WI38 (cell line): Measurements from ENCODE around the gene NCOR1.

Experiments
- H3K4me3 ChIP-seq: 2 replicates; pipeline ENCODE4 v1.5.1; 2011; ENCODE audit warnings: low read depth, mild to moderate bottlenecking, control low read depth, low read length
- TF ChIP-seq, protein P1 (sequence below): IDR thresholded peaks from 2 replicates; pipeline ENCODE4 v1.5.1; 2012; ENCODE audit warnings: low read depth, mild to moderate bottlenecking, control low read depth, low read length

NCOR1 gene

DNA sequence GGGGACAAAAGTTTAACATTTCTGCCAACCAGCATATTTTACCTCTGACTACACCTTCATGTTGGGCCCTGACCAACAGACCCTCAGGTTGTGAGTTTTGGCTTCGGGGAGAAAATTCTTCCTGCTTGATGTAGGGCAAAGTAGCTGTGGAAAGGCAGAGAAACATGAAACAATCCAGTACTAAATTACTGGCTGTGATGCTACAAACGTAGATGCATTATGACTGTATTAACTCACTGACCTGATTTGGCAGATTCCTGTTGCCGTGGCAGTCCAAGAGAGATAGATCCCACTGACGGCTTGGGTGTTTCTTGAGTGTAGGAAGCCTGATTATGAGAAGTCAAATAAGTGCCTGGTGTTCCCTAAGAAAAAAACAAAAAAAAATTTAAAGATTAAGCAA, 135.0 kb downstream of the NCOR1 start:
- TF ChIP-seq, protein P1, sequence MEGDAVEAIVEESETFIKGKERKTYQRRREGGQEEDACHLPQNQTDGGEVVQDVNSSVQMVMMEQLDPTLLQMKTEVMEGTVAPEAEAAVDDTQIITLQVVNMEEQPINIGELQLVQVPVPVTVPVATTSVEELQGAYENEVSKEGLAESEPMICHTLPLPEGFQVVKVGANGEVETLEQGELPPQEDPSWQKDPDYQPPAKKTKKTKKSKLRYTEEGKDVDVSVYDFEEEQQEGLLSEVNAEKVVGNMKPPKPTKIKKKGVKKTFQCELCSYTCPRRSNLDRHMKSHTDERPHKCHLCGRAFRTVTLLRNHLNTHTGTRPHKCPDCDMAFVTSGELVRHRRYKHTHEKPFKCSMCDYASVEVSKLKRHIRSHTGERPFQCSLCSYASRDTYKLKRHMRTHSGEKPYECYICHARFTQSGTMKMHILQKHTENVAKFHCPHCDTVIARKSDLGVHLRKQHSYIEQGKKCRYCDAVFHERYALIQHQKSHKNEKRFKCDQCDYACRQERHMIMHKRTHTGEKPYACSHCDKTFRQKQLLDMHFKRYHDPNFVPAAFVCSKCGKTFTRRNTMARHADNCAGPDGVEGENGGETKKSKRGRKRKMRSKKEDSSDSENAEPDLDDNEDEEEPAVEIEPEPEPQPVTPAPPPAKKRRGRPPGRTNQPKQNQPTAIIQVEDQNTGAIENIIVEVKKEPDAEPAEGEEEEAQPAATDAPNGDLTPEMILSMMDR: no peak

DNA sequence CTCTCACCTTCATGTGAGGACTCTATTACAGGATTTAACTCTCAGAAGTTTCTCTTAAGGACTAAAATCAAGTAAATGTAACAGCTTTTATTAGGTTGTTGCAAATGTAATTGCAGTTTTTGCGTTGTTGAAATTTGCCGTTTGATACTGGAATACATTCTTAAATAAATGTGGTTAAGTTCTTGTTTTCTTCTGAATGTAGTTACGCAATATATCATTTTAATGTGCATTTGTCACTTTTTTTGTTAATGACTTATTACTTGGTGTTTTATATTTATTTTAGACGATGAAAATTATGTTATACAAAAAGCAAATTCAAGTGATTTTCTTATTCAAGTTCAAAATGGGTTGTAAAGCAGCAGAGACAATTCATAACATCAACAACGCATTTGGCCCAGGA, 139.4 kb downstream of the NCOR1 start:
- TF ChIP-seq, protein P1: no peak
- H3K4me3 ChIP-seq: no peak overlapping the region

More for the DNA sequence above, 135.0 kb downstream of the NCOR1 start:
- H3K4me3 ChIP-seq: no peak overlapping the region

DNA sequence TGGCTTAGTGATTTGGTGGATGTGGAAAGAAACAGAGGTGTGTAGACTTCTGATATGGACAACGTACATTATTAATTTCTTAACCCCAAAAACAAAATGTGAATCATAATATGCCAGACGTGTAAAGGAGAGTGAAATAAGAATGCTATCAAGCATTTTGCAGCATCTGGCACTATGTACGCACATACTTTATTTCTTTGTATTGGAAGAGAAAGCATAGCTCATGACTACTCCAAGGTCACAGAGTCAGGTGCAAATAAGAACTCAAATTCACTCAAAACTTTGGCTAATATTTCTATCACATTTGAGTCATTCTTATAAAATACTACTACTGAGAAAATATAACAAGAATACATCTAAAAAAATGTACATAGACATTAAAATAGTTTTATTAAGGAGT, 140.9 kb downstream of the NCOR1 start:
- no peak overlapping the region for H3K4me3 ChIP-seq
- TF ChIP-seq, protein P1: no peak

DNA sequence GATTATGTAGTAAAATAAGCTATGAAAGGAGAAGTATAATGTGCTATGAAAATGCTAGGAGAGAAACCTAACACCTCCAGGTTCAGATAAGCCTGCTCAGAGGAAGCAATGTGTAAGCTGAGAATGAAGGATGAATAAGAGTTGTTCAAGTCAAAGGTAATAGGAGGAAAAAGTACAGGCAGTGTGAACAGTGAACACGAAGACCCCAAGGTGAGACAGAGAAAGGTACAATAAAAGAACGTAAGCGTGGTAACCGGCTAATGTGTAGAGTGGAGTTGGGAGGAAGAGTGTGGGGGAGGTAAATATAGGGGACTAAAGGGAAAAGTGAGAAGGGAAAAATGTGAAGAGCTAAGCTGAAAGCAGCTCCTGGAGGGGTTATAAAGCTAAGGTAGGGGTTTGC, 141.5 kb downstream of the NCOR1 start:
- TF ChIP-seq, protein P1: no peak

DNA sequence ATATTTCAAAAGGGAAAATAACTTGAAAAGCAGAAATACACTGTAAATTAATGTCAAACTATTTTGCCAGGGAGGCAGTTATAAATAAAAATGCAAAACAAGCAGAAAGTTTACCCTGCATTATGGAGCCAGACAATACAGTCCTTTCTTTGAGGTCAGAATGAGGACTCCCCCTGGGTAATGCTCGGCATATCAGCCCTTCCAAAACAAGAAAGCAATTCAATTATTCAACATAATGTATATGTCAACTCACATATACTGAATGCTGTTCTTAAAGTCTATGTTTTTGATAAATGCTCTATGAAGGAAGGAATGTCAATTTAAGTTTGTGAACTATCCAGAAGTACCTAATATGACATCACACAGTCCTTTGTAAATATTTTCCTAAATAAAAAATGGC, 143.3 kb downstream of the NCOR1 start:
- no peak overlapping the region for H3K4me3 ChIP-seq
- TF ChIP-seq, protein P1: no peak

More for the DNA sequence above, 141.5 kb downstream of the NCOR1 start:
- no peak overlapping the region for H3K4me3 ChIP-seq

DNA sequence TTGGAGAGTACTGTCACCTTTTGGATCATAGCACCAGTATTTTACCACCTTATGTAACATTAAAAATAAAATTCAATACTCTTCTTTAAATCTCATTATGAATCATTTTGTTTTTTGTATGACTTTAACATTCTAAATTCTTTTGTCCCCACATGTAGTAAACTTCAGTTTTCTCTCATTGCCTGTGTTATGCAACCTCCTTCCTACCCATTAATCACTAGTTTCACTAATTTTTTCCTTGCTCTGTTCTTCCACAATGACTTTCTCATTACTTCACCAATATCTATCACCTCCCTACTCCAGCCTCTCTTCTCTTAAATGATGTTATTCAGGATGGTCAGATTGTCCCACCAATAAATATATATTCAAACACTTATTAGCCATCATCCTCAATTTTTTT, 147.0 kb downstream of the NCOR1 start:
- TF ChIP-seq, protein P1: no peak
- H3K4me3 ChIP-seq: no peak overlapping the region

DNA sequence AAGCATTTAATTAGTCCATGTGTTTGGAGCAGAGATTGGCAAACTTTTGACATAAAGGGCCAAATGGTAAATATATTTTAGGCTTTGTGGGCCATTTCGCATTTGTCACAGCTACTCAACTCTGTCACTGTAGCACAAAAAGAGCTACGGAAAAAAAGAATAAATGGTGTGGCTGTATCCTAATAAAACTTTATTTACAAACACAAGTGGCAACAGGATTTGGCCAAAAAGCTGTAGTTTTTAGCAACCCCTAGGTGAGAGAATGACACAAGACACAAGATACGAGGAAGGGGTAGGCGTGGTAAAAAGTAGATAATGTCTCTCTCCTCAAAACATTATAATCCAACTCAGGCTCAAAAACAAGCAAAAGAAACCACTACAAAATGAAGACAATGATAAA, 149.2 kb downstream of the NCOR1 start:
- TF ChIP-seq, protein P1: no peak
- H3K4me3 ChIP-seq: no peak overlapping the region
